GM12878 (cell line): Measurements from ENCODE around the gene INHBE. TPM values are rescaled to one million over a fixed set of nuclear protein-coding genes. Genes with fewer than 3 reads are reported as not detected.

Source experiments
- ATAC-seq: fragments of 200-7000 bp; cut with Tn5 transposase; 3 replicates; pipeline ENCODE4 v1.9.1; 2020; ENCODE audit warnings: mild to moderate bottlenecking, moderate library complexity
- BruUV-seq: library from RNA; stranded (reverse); fragments of 400-500 nt; replicated peaks from 2 replicates; lab custom pipeline; 2021; lab: Mats Ljungman, UMichigan
- CTCF ChIA-PET: fragments of 300-600 bp; sonication (Branson Sonifier 250); formaldehyde crosslinking; extraction: SDS; loops from one replicate; lab custom pipeline; 2021; ENCODE audit warnings: inconsistent platforms; lab: Yijun Ruan, JAX
- POLR2A ChIA-PET: fragments of 350-600 bp; formaldehyde crosslinking; extraction: SDS; loops from one replicate; lab custom pipeline; 2021; ENCODE audit warnings: inconsistent platforms; lab: Charles Lee
- RAD21 ChIA-PET: fragments of 300-600 bp; sonication (Branson Sonifier 250); formaldehyde crosslinking; loops from one replicate; lab custom pipeline; 2023; ENCODE audit warnings: antibody characterized with exemption; ENCODE audit not compliant: unreplicated experiment; lab: Charles Lee
- SMC1A ChIA-PET: fragments of 300-600 bp; sonication (Branson Sonifier 250); formaldehyde crosslinking; loops from one replicate; lab custom pipeline; 2023; ENCODE audit not compliant: unreplicated experiment, uncharacterized antibody; lab: Charles Lee
- DNase-seq: peaks from one replicate; pipeline ENCODE4 v3.0.0-alpha.2; 2011; ENCODE audit warnings: low read depth, low spot score
- FAIRE-seq: peaks from 3 replicates; lab custom pipeline; 2011; peaks lifted over from hg19 to GRCh38; lab: Jason Lieb, UNC
- H2AFZ ChIP-seq: 2 replicates; pipeline ENCODE4 v1.6.0; 2011; ENCODE audit warnings: low read depth, low read length, control low read depth; ENCODE audit not compliant: control insufficient read depth
- H3K27ac ChIP-seq: 2 replicates; pipeline ENCODE4 v1.5.1; 2011; ENCODE audit warnings: control low read depth; ENCODE audit not compliant: control insufficient read depth, insufficient read depth
- H3K27me3 ChIP-seq, 2 experiments: replicated peaks in 1 of 2; 2 replicates each; pipeline versions ENCODE4 v1.6.0 to v1.6.1; 2011; ENCODE audit warnings: low read length in 1 of 2; ENCODE audit not compliant: control insufficient read depth in 2 of 2, insufficient read depth in 2 of 2
- H3K36me3 ChIP-seq, 2 experiments: 2 replicates each; pipeline ENCODE4 v1.5.1; 2011; ENCODE audit warnings: low read length in 1 of 2; ENCODE audit not compliant: control insufficient read depth in 2 of 2, insufficient read depth in 2 of 2
- H3K4me1 ChIP-seq: 2 replicates; pipeline ENCODE4 v1.6.1; 2011; ENCODE audit warnings: mild to moderate bottlenecking, low read length, moderate library complexity, mixed read lengths; ENCODE audit not compliant: control insufficient read depth, insufficient read depth
- H3K4me2 ChIP-seq: 2 replicates; pipeline ENCODE4 v1.6.0; 2011; ENCODE audit warnings: control low read depth; ENCODE audit not compliant: control insufficient read depth, insufficient read depth
- H3K4me3 ChIP-seq: fragments of 200-600 bp; sonication (generic); 2 replicates; pipeline ENCODE4 v1.5.1; 2016
- H3K79me2 ChIP-seq: 2 replicates; pipeline ENCODE4 v1.6.0; 2011; ENCODE audit warnings: low read length; ENCODE audit not compliant: control insufficient read depth, insufficient read depth
- H3K9ac ChIP-seq: 2 replicates; pipeline ENCODE4 v1.8.0; 2011; ENCODE audit warnings: low read length, control low read depth, mixed read lengths; ENCODE audit not compliant: control insufficient read depth, insufficient read depth
- H3K9me3 ChIP-seq: replicated peaks from 3 replicates; pipeline ENCODE4 v1.5.1; 2011; ENCODE audit warnings: mild to moderate bottlenecking, low read length; ENCODE audit not compliant: control insufficient read depth, insufficient read depth
- H4K20me1 ChIP-seq: 2 replicates; pipeline ENCODE4 v1.6.0; 2011; ENCODE audit not compliant: control insufficient read depth, insufficient read depth
- CBFB ChIP-seq: IDR thresholded peaks from 2 replicates; pipeline ENCODE4 v1.6.1; 2016; ENCODE audit warnings: antibody characterized with exemption, low read depth
- KAT2A ChIP-seq: conservative IDR thresholded peaks from 2 replicates; pipeline ENCODE4 v1.6.1; 2011; ENCODE audit warnings: low read depth, low read length; ENCODE audit not compliant: control insufficient read depth
- MYC ChIP-seq: IDR thresholded peaks from 2 replicates; pipeline ENCODE4 v1.6.1; 2011; ENCODE audit warnings: mild to moderate bottlenecking, low read length, moderate library complexity, inconsistent platforms; ENCODE audit not compliant: insufficient read depth, insufficient replicate concordance, insufficient read length, severe bottlenecking
- POU2F2 ChIP-seq: IDR thresholded peaks from 3 replicates; pipeline ENCODE4 v1.6.1; 2011; ENCODE audit warnings: low read depth, mild to moderate bottlenecking, low read length, borderline replicate concordance
- TARDBP ChIP-seq: IDR thresholded peaks from 2 replicates; pipeline ENCODE4 v1.6.1; 2016; ENCODE audit warnings: borderline replicate concordance
- ZSCAN29 ChIP-seq: fragments of 450-650 bp; IDR thresholded peaks from 2 replicates; pipeline ENCODE4 v1.6.1; 2017; ENCODE audit warnings: mild to moderate bottlenecking, moderate library complexity
- WGBS: methylation state at CpG from one replicate; pipeline ENCODE4 v1.1.6; 2016; ENCODE audit warnings: low lambda C conversion rate; ENCODE audit not compliant: insufficient replicate concordance, insufficient coverage; ENCODE audit errors: missing lambda C conversion rate; 5-methylcytosine and 5-hydroxymethylcytosine counted together
- in situ Hi-C: fragments of 300-500 bp; cut with MboI; formaldehyde crosslinking; loops from 9 replicates; pipeline ENCODE4 v1.14.3; 2018; ENCODE audit warnings: mixed read lengths
- intact Hi-C: fragments of 100-400 bp; cut with micrococcal nuclease; formaldehyde crosslinking; loops from one replicate; pipeline ENCODE4 v1.14.2; 2022; ENCODE audit not compliant: unreplicated experiment
- polyA plus RNA-seq, 11 experiments: library from polyadenylated mRNA; depleted of rRNA in 4 of 11; unstranded in 6 of 11; stranded (reverse) in 5 of 11; fragments of >200 nt; fragmentation: Nextera tagmentation in 4 of 11; fragmentation: Illumina TruSeq in 1 of 11; extraction: Ambion mirVana in 4 of 11; extraction: Trizol in 1 of 11; gene quantifications; 1 replicate in 1 of 11; 2 replicates in 10 of 11; pipeline versions ENCODE4 v1.2.1 to v1.2.3, GENCODE V29; 2011 to 2016; ENCODE audit warnings: inconsistent platforms in 2 of 11, missing spikeins in 2 of 11, low read depth in 1 of 11
- total RNA-seq, 4 experiments: library from RNA; depleted of rRNA in 3 of 4; stranded (reverse); fragments of >200 nt in 3 of 4; fragmentation: Illumina TruSeq in 1 of 4; extraction: Trizol in 1 of 4; gene quantifications; 2 replicates each; pipeline versions ENCODE4 v1.2.1 to v1.2.3, GENCODE V29; 2013 to 2021
- TF ChIP-seq, protein P1 (sequence below): IDR thresholded peaks from 2 replicates; pipeline ENCODE4 v1.6.1; 2012; ENCODE audit warnings: improper control_type of control experiment, low read depth, low read length; ENCODE audit not compliant: insufficient replicate concordance

The INHBE gene
- total and polyA plus RNA-seq, 10 of the 15 experiments (the other 5 are each of a cell fraction or from before 2014, with no cell fraction given): 0.09 to 2.5 (median 0.37) TPM

DNA sequence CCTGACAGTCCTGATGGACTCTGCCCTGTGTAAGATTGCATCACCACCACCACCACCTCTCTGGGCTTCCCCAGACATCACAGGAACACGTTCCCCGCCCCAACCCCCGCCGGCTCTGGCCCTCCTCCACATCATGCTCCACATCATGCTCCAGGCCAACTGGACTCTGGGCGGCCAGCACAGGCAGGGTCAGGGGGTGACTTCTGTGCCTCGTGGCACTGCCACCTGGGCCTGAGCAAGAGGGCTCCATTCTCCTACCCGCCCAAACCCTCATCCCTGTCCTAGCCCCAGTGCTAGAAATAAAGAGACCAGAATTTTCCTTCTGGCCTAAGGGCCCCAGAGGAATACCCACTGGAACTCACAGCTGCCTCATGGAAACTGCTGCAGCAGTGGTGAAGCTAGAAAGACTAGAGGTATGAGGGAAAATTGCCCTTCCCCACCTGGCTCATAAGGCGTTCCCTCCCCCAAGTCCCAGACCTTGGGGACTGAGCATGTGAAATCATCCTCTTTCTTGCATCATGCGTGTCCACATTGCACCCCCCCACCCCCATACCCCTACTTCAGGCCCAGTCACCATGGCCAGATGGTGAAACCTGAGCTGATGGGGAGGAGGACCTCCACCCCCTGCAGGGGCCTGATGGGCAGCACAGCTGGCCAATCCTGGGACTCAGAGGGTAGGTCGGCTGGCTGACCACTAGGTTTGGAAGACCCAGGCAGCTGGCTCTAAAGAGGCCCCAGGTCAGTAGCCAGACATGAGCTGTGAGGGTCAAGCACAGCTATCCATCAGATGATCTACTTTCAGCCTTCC, at the start of gene INHBE (continued):
- TF ChIP-seq, protein P1, sequence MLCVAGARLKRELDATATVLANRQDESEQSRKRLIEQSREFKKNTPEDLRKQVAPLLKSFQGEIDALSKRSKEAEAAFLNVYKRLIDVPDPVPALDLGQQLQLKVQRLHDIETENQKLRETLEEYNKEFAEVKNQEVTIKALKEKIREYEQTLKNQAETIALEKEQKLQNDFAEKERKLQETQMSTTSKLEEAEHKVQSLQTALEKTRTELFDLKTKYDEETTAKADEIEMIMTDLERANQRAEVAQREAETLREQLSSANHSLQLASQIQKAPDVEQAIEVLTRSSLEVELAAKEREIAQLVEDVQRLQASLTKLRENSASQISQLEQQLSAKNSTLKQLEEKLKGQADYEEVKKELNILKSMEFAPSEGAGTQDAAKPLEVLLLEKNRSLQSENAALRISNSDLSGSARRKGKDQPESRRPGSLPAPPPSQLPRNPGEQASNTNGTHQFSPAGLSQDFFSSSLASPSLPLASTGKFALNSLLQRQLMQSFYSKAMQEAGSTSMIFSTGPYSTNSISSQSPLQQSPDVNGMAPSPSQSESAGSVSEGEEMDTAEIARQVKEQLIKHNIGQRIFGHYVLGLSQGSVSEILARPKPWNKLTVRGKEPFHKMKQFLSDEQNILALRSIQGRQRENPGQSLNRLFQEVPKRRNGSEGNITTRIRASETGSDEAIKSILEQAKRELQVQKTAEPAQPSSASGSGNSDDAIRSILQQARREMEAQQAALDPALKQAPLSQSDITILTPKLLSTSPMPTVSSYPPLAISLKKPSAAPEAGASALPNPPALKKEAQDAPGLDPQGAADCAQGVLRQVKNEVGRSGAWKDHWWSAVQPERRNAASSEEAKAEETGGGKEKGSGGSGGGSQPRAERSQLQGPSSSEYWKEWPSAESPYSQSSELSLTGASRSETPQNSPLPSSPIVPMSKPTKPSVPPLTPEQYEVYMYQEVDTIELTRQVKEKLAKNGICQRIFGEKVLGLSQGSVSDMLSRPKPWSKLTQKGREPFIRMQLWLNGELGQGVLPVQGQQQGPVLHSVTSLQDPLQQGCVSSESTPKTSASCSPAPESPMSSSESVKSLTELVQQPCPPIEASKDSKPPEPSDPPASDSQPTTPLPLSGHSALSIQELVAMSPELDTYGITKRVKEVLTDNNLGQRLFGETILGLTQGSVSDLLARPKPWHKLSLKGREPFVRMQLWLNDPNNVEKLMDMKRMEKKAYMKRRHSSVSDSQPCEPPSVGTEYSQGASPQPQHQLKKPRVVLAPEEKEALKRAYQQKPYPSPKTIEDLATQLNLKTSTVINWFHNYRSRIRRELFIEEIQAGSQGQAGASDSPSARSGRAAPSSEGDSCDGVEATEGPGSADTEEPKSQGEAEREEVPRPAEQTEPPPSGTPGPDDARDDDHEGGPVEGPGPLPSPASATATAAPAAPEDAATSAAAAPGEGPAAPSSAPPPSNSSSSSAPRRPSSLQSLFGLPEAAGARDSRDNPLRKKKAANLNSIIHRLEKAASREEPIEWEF: no peak
- TF ChIP-seq CBFB: no peak
- TF ChIP-seq KAT2A: no peak
- no peak for TF ChIP-seq POU2F2

DNA sequence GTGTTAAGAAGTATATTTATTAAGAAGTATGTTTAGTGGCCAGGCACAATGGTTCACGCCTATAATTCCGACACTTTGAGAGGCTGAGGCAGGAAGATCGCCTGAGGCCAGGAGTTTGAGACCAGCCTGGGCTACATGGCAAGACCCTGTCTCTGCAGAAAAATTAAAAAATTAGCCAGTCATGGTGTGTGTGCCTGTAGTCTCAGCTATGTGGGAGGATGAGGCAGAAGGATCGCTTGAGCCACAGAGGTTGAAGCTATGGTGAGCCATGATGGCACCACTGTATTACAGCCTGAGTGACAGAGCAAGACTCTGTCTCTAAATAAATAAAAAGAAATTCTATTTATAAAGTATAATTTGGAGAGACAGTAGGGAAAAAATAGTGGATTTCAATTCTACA, 44.6 kb upstream of the INHBE start:
- ChIA-PET CTCF (interaction anchor here (0.6 to 2.7 kb wide), 9 partner anchors 7 to 197 kb away, joined by 3 to 14 read pairs (median 4); partner anchors contain the start of genes GLI1 and INHBE), RAD21 (interaction anchor here (2.1 kb wide), 1 partner anchor 43 kb away, joined by 7 read pairs; no protein-coding TSS in a partner anchor), POLR2A (interaction anchor here (0.5 to 1.2 kb wide), 4 partner anchors 9 to 272 kb away, joined by 4 to 5 read pairs (median 4); no protein-coding TSS in a partner anchor), SMC1A (interaction anchor here (0.9 to 2.1 kb wide), 5 partner anchors 9 to 181 kb away, joined by 3 to 9 read pairs (median 5); no protein-coding TSS in a partner anchor)
- ATAC-seq (no peak), FAIRE-seq (no peak), DNase-seq (no peak)
- Histone ChIP-seq H3K79me2 (no peaks in the 10 kb centered on the region), H3K27me3 (no peaks in the 10 kb centered on the region), H2AFZ (no peak overlapping the region), H4K20me1 (no peaks in the 10 kb centered on the region), H3K9me3 (no peaks in the 10 kb centered on the region), H3K9ac (no peak overlapping the region), H3K4me3 (no peak overlapping the region), H3K27ac (no peak overlapping the region), H3K36me3 (no peaks in the 10 kb centered on the region; a peak in 1 of 4 replicates), H3K4me1 (no peaks in the 10 kb centered on the region), H3K4me2 (no peak overlapping the region)
- no TSS peak for BruUV-seq
- intact Hi-C loops (no loop called here), in situ Hi-C loops (no loop called here)
- 100% methylated on average over 4 of the region's 4 CpGs for WGBS
- TF ChIP-seq TARDBP (no peak), ZSCAN29 (no peak), MYC (no peak)
- TF ChIP-seq, protein P1: no peak
